Retinal pigment epithelial cell (primary cell): ENCODE data around the gene SP2.
A peak's percentile ranks its signal among the peaks of the same experiment; 100 is the strongest.

ENCODE experiments used
- DNase-seq: peaks from one replicate; pipeline ENCODE4 v3.0.0-alpha.2; 2010; ENCODE audit warnings: low read depth
- H3K4me3 ChIP-seq: 2 replicates; pipeline ENCODE4 v1.5.1; 2011; ENCODE audit warnings: mild to moderate bottlenecking, low read length, control low read depth, moderate library complexity
- TF ChIP-seq, protein P1 (sequence below): conservative IDR thresholded peaks from 2 replicates; pipeline ENCODE4 v1.5.1; 2011; ENCODE audit warnings: low read depth, low read length, control low read depth, inconsistent platforms

Gene SP2

DNA sequence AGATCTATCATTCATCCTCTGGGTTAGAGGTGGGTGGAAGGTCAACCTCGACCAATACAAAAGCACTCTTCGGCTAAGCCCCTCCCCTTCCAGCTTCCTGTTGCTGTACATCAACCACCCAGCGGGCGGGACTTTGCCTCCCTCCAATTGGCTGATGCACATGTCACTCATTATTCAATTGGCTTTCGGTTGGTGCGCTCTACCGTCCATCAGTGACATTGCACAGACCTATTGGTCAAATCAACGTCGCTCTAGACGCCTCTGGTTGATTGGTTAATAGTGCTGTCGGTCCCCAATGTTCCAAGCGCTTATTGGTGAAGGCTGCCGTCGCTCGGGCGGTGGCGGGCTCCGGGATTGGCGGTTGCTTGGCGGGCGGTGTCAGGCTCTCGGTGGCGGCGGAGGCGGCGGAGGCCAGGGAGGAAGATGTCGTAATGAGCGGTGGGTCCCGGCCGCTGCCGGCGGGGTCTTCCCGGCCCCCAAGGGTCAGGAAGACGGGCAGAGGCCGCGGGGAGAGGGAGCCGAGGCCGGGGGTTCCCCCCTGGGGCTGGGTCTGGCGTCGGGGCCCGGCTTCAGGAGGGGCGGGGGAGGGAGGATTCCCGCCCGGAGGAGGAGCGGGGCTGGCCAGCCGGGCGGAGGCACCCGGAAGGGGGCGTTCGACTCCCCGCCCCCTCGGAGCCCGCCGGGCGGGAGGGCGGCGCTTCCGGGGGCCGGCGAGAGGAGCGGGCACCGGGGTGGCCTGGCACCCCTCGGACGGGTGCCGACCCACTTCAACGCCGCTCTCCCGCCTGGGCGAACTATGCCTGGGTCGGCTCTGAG is at the start of gene SP2:
TSS of gene SP2 (plus strand) at position 381 of the 816 bp plus-strand sequence. CDS start at position 432, 51 bp downstream.
- TF ChIP-seq, protein P1, sequence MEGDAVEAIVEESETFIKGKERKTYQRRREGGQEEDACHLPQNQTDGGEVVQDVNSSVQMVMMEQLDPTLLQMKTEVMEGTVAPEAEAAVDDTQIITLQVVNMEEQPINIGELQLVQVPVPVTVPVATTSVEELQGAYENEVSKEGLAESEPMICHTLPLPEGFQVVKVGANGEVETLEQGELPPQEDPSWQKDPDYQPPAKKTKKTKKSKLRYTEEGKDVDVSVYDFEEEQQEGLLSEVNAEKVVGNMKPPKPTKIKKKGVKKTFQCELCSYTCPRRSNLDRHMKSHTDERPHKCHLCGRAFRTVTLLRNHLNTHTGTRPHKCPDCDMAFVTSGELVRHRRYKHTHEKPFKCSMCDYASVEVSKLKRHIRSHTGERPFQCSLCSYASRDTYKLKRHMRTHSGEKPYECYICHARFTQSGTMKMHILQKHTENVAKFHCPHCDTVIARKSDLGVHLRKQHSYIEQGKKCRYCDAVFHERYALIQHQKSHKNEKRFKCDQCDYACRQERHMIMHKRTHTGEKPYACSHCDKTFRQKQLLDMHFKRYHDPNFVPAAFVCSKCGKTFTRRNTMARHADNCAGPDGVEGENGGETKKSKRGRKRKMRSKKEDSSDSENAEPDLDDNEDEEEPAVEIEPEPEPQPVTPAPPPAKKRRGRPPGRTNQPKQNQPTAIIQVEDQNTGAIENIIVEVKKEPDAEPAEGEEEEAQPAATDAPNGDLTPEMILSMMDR, result peak; percentile 10
- peak; percentile 100 for DNase-seq
- H3K4me3 ChIP-seq, result peak within 1 kb of the TSS; percentile 81

DNA sequence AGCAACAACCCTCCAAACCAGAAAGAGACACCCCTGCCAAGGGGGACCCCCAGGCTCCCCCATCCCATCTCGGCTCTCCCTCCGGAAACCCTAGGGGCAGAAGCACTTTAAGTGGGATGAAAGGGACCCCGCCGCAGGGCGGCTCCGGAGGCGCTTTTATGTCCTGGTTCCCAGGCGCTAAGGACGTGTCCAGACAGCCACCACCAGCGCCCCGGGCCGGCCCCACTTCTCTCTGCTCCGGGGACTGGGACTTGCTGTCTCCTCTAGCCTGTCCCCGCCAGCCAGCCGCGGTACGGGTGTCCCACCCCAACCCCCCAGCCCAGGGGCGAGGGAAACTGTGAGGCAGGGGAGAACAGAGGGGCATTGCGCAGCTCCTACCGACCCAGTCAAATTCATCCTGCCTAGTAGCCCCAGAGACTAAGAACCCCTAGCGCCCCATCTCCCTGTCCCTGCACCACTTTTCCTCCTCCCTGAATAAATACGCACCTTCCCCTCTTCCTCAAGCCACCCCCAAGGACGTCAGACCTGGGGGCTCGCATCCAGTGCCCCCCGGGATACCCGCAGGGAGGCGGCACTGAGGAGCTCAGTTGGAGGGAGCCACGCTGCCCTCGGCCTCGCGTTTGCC is 49.2 kb upstream of the SP2 start:
- TF ChIP-seq, protein P1, result no peak
- no peak for DNase-seq
- no peak overlapping the region for H3K4me3 ChIP-seq

DNA sequence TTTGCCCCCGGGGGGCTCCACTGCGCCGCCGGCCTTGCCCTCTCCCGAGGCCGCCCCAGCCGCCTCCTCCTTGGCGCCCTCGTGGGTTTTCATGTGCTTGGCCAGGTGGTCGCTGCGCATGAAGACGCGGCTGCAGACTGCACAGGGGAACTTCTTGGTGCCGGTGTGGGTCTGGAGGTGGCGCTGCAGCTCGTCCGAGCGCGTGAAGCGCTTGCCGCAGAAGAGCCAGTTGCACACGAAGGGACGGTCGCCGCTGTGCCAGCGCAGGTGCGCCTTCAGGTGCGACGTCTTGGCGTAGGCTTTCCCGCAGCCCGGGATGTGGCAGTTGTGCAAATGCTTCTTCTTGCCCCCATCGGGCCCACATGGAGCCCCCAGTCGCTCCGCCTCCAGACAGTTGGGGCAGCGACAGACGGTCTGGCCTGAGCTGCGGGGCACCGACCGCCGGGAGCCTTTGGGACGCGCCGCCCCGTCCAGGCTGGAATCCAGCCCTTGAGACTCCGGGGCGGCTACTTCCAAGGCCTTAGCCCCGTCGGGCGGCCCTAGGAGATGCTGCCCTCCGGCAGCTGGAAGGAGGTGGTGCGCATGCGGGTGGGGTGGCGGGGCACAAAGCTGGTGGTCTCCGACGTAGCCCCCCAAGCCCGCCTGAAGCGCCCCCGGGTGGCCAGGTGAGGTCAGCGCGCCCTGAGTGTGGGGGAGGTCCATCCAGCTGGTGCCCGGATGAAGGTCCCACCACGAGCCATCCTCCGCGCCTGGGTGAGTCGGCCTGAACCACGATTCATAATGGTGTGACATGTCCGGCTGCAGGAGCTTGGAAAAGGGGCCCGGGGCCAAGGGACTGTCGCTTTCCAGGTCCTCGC is 48.5 kb upstream of the SP2 start:
- no peak for DNase-seq
- TF ChIP-seq, protein P1, result peak; percentile 48
- no peak overlapping the region for H3K4me3 ChIP-seq

DNA sequence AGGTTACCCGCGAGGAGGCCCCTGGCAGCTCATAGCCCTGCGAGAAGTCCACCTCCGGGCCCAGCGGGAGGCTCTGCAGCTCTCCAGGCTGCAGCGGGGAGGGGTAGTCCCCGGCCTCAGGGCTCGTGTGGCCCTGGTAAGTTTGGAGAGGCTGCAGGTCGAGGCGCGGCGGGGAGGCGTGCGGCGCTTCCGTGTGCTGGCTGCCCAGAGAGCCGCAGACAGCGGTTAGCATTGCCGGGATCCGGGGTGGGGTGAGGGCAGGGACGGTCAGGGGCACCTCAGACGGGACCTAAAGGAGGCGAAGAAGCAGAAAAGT is 47.9 kb upstream of the SP2 start:
- H3K4me3 ChIP-seq, result no peak overlapping the region
- TF ChIP-seq, protein P1, result no peak

GRCh38 chr17:47850373-47850691 is 45.7 kb upstream of the SP2 start:
- no peak for DNase-seq
- TF ChIP-seq, protein P1, result no peak
- H3K4me3 ChIP-seq, result no peak overlapping the region

More for the DNA sequence above, 47.9 kb upstream of the SP2 start:
- no peak for DNase-seq

DNA sequence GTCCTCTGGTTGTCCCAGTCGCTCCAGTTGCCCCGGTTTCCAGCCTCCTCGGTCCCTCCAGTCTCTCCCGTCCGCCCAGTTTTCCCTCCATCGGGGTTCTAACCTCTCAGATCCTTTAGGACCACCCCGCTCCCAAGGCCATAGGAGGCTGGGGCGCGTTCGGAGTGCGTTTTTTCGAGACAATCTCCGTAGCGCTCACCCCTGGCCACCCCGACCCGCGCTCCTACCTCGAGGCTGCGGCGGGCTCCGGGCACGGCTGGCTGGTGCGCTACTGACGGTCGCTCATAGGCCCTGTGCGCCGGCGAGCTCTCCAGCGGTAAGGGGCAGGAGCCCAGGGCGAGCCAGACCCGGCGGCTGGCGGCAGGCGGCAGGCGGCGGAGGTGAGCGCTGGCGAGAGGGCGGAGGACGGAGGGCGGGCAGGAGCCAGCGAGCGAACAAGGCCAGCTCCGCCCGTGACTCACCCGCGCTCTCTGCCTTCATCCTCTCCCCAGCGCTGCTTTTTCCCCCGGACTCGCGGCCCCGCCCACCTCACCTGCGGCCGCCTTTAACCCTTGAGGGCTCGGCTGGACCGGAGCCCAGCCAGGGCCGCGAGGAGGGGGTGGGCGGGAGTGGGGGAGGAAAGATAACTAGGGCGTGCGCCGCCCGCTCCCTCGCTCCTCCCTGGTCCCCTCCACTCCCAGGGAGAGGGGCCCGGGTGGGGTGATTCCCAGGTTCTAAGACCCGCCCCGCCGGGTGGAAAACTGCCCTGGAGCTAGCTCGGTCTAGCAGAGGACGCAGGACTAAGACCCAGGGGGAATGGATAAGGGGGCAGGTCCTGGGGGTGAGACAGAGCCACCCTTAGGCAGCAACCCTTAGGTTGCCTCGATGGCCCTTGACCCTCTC is 45.1 kb upstream of the SP2 start, which contains the start of gene SP6:
TSS of gene SP6 (minus strand) at position 472 of the 882 bp plus-strand sequence. CDS start 2,734 bp downstream, outside the sequence.
- no peak for DNase-seq
- TF ChIP-seq, protein P1, result no peak
- no peak within 1 kb of the TSS for H3K4me3 ChIP-seq
